Stimulated activated CD8-positive, alpha-beta memory T cell treated with anti-CD3 and anti-CD28 coated beads, Interleukin-12 subunit alpha, Interleukin-12 subunit beta, amount 100 ng/mL, for 24 hours (primary cell): ENCODE data around the gene IQSEC1.

Experiments used
- DNase-seq: peaks from one replicate; pipeline ENCODE4 v3.0.0-alpha.2; 2020; ENCODE audit errors: extremely low read depth

The IQSEC1 gene

GRCh38 chr3:13028010-13028821 lies 45.0 kb downstream of the IQSEC1 start:
- no peak for DNase-seq

GRCh38 chr3:13027154-13027553 lies 46.1 kb downstream of the IQSEC1 start:
- no peak for DNase-seq

GRCh38 chr3:13026534-13026933 lies 46.7 kb downstream of the IQSEC1 start:
- DNase-seq: no peak

GRCh38 chr3:13025778-13026518 lies 47.3 kb downstream of the IQSEC1 start:
- no peak for DNase-seq

GRCh38 chr3:13025090-13025489 lies 48.1 kb downstream of the IQSEC1 start:
- DNase-seq: no peak

GRCh38 chr3:13024765-13025065 lies 48.5 kb downstream of the IQSEC1 start:
- DNase-seq: no peak

GRCh38 chr3:13023971-13024764 lies 49.1 kb downstream of the IQSEC1 start:
- DNase-seq: no peak

- no peak for DNase-seq
Measured at GRCh38 chr3:13023235-13023970, 49.8 kb downstream of the IQSEC1 start.

GRCh38 chr3:13022348-13023234 lies 50.6 kb downstream of the IQSEC1 start:
- no peak for DNase-seq

- no peak for DNase-seq
Measured at GRCh38 chr3:13021141-13022114, 51.8 kb downstream of the IQSEC1 start.

GRCh38 chr3:13020159-13020750 lies 53.0 kb downstream of the IQSEC1 start:
- no peak for DNase-seq

GRCh38 chr3:13019243-13020095 lies 53.8 kb downstream of the IQSEC1 start:
- DNase-seq: no peak

- no peak for DNase-seq
Measured at GRCh38 chr3:13018561-13019242, 54.5 kb downstream of the IQSEC1 start.

GRCh38 chr3:13018043-13018451 lies 55.2 kb downstream of the IQSEC1 start:
- DNase-seq: no peak

- no peak for DNase-seq
Measured at GRCh38 chr3:13017361-13018042, 55.7 kb downstream of the IQSEC1 start.

- DNase-seq: no peak
Measured at GRCh38 chr3:13016721-13017255, 56.4 kb downstream of the IQSEC1 start.
